ENCODE data around the gene FLRT2. TPM values are rescaled to one million over a fixed set of nuclear protein-coding genes. Genes with fewer than 3 reads are reported as not detected.
A peak's percentile ranks its signal among the peaks of the same experiment; 100 is the strongest.

The FLRT2 gene
- total RNA-seq, 1 experiment from 2014 or later = 0.07 TPM

DNA sequence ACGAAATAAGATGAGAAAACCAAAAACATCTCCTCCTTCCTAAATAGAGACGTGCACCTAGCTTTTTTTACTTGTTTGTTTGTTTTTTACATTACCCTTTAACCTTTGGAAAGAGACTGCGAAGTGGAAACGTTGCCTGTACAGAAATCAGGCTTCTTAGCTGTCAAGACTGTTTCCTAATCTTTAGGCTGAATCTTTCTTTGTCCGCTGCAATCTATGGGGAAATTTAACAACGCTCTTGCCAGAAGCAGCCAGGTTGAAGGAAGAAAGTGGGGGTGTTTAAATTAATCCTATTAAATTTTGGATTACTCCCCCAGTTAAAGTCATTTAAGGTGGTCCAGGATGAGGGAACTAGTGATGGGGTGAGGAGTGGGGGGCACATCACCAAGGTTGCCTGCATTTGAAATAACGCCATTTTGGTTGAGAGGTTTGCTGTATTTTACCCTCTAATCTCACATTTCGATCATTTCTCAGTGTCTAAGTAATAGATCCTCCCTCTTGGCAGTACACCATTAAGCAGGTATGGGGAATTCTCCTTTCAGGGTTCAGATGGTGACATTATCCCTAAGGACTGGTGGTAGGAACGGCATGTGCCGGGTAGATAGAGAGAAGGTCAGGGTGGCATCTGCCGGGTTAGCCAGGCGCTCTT, 2.6 kb downstream of the FLRT2 start:
- no TSS peak for BruUV-seq (replicated peaks)
- Histone ChIP-seq H3F3A (ENCODE audit: low read length, unreplicated experiment) (no peaks in the 10 kb centered on the region), H3K79me2 (ENCODE audit: low read length) (no peaks in the 10 kb centered on the region), H3K4me1 (ENCODE audit: insufficient read depth, low read length) (peaks cover 9% of the 10 kb centered on the region), H3K36me3 (ENCODE audit: low read depth, low read length) (no peaks in the 10 kb centered on the region), H3K4me2 (ENCODE audit: low read length) (peak overlapping the region; percentile 58), H3K9me3 (ENCODE audit: low read length) (no peaks in the 10 kb centered on the region), H3K9ac (ENCODE audit: low read length) (no peak overlapping the region), H3K27me3 (ENCODE audit: low read length) (peaks cover 9% of the 10 kb centered on the region; the same call in 1 of the 2 replicates), H3K27ac (ENCODE audit: low read length) (no peak overlapping the region), H3K4me3 (ENCODE audit: low read length) (peak overlapping the region; percentile 54; the same call in 1 of the 2 replicates), H4K20me1 (ENCODE audit: low read length) (no peaks in the 10 kb centered on the region), H3K9me2 (replicated peaks; ENCODE audit: low read length) (no peaks in the 10 kb centered on the region), H2AFZ (ENCODE audit: low read length) (no peak overlapping the region)
- ChIA-PET CTCF (no interaction called here), POLR2A (ENCODE audit: unreplicated experiment) (no interaction called here)
- intact Hi-C loops (cut with micrococcal nuclease) = no loop called here
- TF ChIP-seq EZH2 (IDR thresholded peaks at IDR 0.05; ENCODE audit: low read length, unreplicated experiment) (no peak), EZH2phosphoT487 (IDR thresholded peaks at IDR 0.05; ENCODE audit: borderline replicate concordance, low read length) (no peak)
- TF ChIP-seq, protein P1, sequence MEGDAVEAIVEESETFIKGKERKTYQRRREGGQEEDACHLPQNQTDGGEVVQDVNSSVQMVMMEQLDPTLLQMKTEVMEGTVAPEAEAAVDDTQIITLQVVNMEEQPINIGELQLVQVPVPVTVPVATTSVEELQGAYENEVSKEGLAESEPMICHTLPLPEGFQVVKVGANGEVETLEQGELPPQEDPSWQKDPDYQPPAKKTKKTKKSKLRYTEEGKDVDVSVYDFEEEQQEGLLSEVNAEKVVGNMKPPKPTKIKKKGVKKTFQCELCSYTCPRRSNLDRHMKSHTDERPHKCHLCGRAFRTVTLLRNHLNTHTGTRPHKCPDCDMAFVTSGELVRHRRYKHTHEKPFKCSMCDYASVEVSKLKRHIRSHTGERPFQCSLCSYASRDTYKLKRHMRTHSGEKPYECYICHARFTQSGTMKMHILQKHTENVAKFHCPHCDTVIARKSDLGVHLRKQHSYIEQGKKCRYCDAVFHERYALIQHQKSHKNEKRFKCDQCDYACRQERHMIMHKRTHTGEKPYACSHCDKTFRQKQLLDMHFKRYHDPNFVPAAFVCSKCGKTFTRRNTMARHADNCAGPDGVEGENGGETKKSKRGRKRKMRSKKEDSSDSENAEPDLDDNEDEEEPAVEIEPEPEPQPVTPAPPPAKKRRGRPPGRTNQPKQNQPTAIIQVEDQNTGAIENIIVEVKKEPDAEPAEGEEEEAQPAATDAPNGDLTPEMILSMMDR (conservative IDR thresholded peaks at IDR 0.05; ENCODE audit: low read depth, low read length) = no peak
- ATAC-seq (no peak), DNase-seq (no peak)

DNA sequence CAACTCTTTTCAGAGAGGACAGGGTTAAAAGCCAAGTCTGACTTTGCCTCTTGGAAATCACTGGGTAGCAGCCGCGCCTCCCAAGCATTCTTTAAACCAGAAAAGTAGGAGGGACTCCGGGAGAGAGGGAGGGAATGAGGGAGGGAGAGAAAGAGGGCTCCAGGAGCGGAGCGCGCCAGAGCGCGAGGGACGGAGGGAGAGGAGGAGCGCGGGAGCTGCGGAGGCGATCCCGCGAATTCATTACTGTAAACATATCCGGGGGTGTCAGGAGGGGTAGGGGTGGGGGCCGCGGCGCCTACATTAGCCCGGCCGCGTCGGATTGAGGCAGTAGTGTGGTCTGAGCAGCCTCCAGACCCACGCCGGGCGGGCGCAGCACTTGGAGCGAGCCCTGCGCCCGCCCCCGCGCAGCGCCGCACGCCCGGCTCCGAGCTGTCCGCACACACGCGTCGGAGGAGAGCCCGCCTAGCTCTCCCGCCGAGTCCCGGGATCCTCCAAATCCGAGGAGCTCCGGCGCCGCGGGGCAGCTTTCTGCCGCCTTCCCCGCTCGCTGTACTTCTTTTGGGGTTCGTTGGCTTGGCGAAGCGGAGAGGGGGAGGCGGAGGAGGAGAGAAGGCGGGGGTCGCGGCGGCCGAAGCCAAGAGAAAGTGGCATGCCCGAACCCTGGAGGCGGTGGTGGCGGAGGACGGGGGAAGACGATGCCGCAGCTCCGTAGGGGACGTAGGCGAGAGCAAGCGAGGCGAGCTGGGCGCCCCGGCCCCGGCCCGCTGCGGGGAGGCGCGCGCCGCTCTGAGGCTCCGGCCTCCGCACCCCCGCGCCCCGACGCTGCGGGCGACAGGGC, 3.3 kb downstream of the FLRT2 start:
- Histone ChIP-seq H3K36me3 (ENCODE audit: low read depth, low read length) (no peaks in the 10 kb centered on the region), H3K27me3 (ENCODE audit: low read length) (peaks cover 9% of the 10 kb centered on the region; the same call in 1 of the 2 replicates), H4K20me1 (ENCODE audit: low read length) (no peaks in the 10 kb centered on the region), H3K9me2 (replicated peaks; ENCODE audit: low read length) (no peaks in the 10 kb centered on the region), H3K27ac (ENCODE audit: low read length) (no peak overlapping the region), H3K4me2 (ENCODE audit: low read length) (peak overlapping the region; percentile 58), H3K4me3 (ENCODE audit: low read length) (peak overlapping the region; percentile 54), H3K79me2 (ENCODE audit: low read length) (no peaks in the 10 kb centered on the region), H3K4me1 (ENCODE audit: insufficient read depth, low read length) (peaks cover 1% of the 10 kb centered on the region), H3K9ac (ENCODE audit: low read length) (no peak overlapping the region), H3K9me3 (ENCODE audit: low read length) (no peaks in the 10 kb centered on the region), H3F3A (ENCODE audit: low read length, unreplicated experiment) (no peaks in the 10 kb centered on the region), H2AFZ (ENCODE audit: low read length) (no peak overlapping the region; the same call in 1 of the 2 replicates)
- no TSS peak for BruUV-seq (replicated peaks)
- ATAC-seq = no peak
- peak; percentile 7 for DNase-seq
- POLR2A ChIA-PET (ENCODE audit: unreplicated experiment) = no interaction called here
- TF ChIP-seq EZH2phosphoT487 (IDR thresholded peaks at IDR 0.05; ENCODE audit: borderline replicate concordance, low read length) = peak; percentile 29; the same call in 1 of the 2 replicates
- TF ChIP-seq EZH2 (IDR thresholded peaks at IDR 0.05; ENCODE audit: low read length, unreplicated experiment) = no peak
- TF ChIP-seq, protein P1 (conservative IDR thresholded peaks at IDR 0.05; ENCODE audit: low read depth, low read length) = no peak
- CTCF ChIA-PET = no interaction called here
- intact Hi-C loops (cut with micrococcal nuclease) = no loop called here

All from PC-3 (cell line).